SK-N-SH (cell line): ENCODE results near the gene HM13. TPM values are rescaled to one million over a fixed set of nuclear protein-coding genes. Genes with fewer than 3 reads are reported as not detected.

Experiments
- CTCF ChIA-PET: fragments of 300-600, 350-600 bp; formaldehyde crosslinking; extraction: SDS; loops from one replicate; lab custom pipeline; 2021; lab: Yijun Ruan, JAX
- POLR2A ChIA-PET: fragments of 350-600 bp; sonication (Branson Sonifier 250); formaldehyde crosslinking; extraction: SDS; loops from one replicate; lab custom pipeline; 2020; ENCODE audit warnings: antibody characterized with exemption, inconsistent platforms; lab: Yijun Ruan, JAX
- DNase-seq: peaks from one replicate; pipeline ENCODE4 v3.0.0; 2012
- H2AFZ ChIP-seq: fragments of 200-600 bp; sonication (generic); 2 replicates; pipeline ENCODE4 v1.8.1; 2016; ENCODE audit warnings: antibody characterized with exemption, mild to moderate bottlenecking, low read depth
- H3F3A ChIP-seq: fragments of 200-600 bp; sonication (generic); replicated peaks from 2 replicates; pipeline ENCODE3; 2016; ENCODE audit warnings: antibody characterized with exemption, mild to moderate bottlenecking; ENCODE audit not compliant: insufficient read depth
- H3K27ac ChIP-seq, 2 experiments: fragments of 200-500 bp in 1 of 2; fragments of 200-600 bp in 1 of 2; sonication (Bioruptor generic) in 1 of 2; sonication (generic), shearing (Covaris generic) in 1 of 2; 2 replicates each; pipeline versions ENCODE4 v1.5.1 to v1.6.1; 2014 to 2016; ENCODE audit warnings: low read depth in 2 of 2, inconsistent platforms in 1 of 2, low read length in 1 of 2, mild to moderate bottlenecking in 1 of 2, mixed read lengths in 1 of 2
- H3K27me3 ChIP-seq: fragments of 200-600 bp; sonication (generic), shearing (Covaris generic); 2 replicates; pipeline ENCODE4 v1.6.1; 2016; ENCODE audit warnings: mixed run types; ENCODE audit not compliant: insufficient read depth
- H3K36me3 ChIP-seq, 2 experiments: fragments of 200-500 bp in 1 of 2; fragments of 200-600 bp in 1 of 2; sonication (Bioruptor generic) in 1 of 2; sonication (generic) in 1 of 2; replicated peaks in 1 of 2; 2 replicates each; pipeline versions ENCODE3 to v1.5.1; 2014 to 2016; ENCODE audit warnings: low read length in 1 of 2, mild to moderate bottlenecking in 1 of 2; ENCODE audit not compliant: insufficient read depth in 2 of 2, control insufficient read depth in 1 of 2
- H3K4me1 ChIP-seq, 2 experiments: fragments of 200-500 bp in 1 of 2; fragments of 200-600 bp in 1 of 2; sonication (Bioruptor generic) in 1 of 2; sonication (generic), shearing (Covaris generic) in 1 of 2; 2 replicates each; pipeline versions ENCODE4 v1.5.1 to v1.6.1; 2014 to 2016; ENCODE audit warnings: low read depth in 1 of 2, low read length in 1 of 2, mixed run types in 1 of 2; ENCODE audit not compliant: insufficient read depth in 2 of 2, control insufficient read depth in 1 of 2
- H3K4me2 ChIP-seq: fragments of 200-600 bp; sonication (generic), shearing (Covaris generic); 2 replicates; pipeline ENCODE4 v1.6.1; 2017; ENCODE audit warnings: mixed run types
- H3K4me3 ChIP-seq, 2 experiments: fragments of 200-500 bp in 1 of 2; fragments of 200-600 bp in 1 of 2; sonication (Bioruptor generic) in 1 of 2; sonication (generic), shearing (Covaris generic) in 1 of 2; 2 replicates each; pipeline versions ENCODE4 v1.5.1 to v1.8.1; 2014 to 2016; ENCODE audit warnings: low read depth in 2 of 2, inconsistent platforms in 1 of 2, low read length in 1 of 2, mild to moderate bottlenecking in 1 of 2, mixed read lengths in 1 of 2, moderate library complexity in 1 of 2
- H3K79me2 ChIP-seq: fragments of 200-600 bp; sonication (generic); 2 replicates; pipeline ENCODE4 v1.8.1; 2017; ENCODE audit warnings: mild to moderate bottlenecking; ENCODE audit not compliant: insufficient read depth
- H3K9ac ChIP-seq: fragments of 200-600 bp; sonication (generic); 2 replicates; pipeline ENCODE4 v1.6.1; 2017; ENCODE audit warnings: mixed run types
- H3K9me2 ChIP-seq: fragments of 200-600 bp; sonication (generic); 2 replicates; pipeline ENCODE4 v1.6.1; 2017; ENCODE audit warnings: mixed run types
- H3K9me3 ChIP-seq: fragments of 200-600 bp; sonication (generic); 2 replicates; pipeline ENCODE4 v1.6.1; 2017; ENCODE audit warnings: mixed run types, mild to moderate bottlenecking, moderate library complexity
- H4K20me1 ChIP-seq: fragments of 200-600 bp; sonication (generic); 2 replicates; pipeline ENCODE4 v1.6.1; 2017; ENCODE audit warnings: mild to moderate bottlenecking, mixed run types; ENCODE audit not compliant: insufficient read depth
- CTCF ChIP-seq: fragments of 200-600 bp; sonication (generic); IDR thresholded peaks from 2 replicates; pipeline ENCODE4 v1.6.1; 2017; ENCODE audit warnings: antibody characterized with exemption, mild to moderate bottlenecking, moderate library complexity
- EP300 ChIP-seq, 2 experiments: IDR thresholded peaks; 2 replicates each; pipeline versions ENCODE4 v1.4.0 to v1.6.1; 2012; ENCODE audit warnings: borderline replicate concordance in 1 of 2, low read depth in 1 of 2, low read length in 1 of 2
- FOSL2 ChIP-seq: IDR thresholded peaks from 2 replicates; pipeline ENCODE4 v1.4.0; 2012; ENCODE audit warnings: low read depth, mild to moderate bottlenecking, moderate library complexity, borderline replicate concordance
- FOXM1 ChIP-seq: IDR thresholded peaks from 2 replicates; pipeline ENCODE4 v1.4.0; 2012; ENCODE audit warnings: low read depth, mild to moderate bottlenecking
- GABPA ChIP-seq: IDR thresholded peaks from 2 replicates; pipeline ENCODE4 v1.4.0; 2012; ENCODE audit warnings: low read depth, mild to moderate bottlenecking
- IRF3 ChIP-seq: fragments of 150-350 bp; IDR thresholded peaks from 2 replicates; pipeline ENCODE4 v1.6.1; 2016; ENCODE audit warnings: mild to moderate bottlenecking, low read depth, low read length
- MEF2A ChIP-seq: IDR thresholded peaks from 2 replicates; pipeline ENCODE4 v1.4.0; 2012; ENCODE audit warnings: low read depth, borderline replicate concordance
- POLR2AphosphoS5 ChIP-seq: IDR thresholded peaks from 2 replicates; pipeline ENCODE4 v1.6.1; 2012; ENCODE audit warnings: low read depth, low read length
- RAD21 ChIP-seq: IDR thresholded peaks from 2 replicates; pipeline ENCODE4 v1.6.1; 2012; ENCODE audit warnings: mild to moderate bottlenecking, low read length
- REST ChIP-seq: IDR thresholded peaks from 2 replicates; pipeline ENCODE4 v1.6.1; 2012; ENCODE audit warnings: mild to moderate bottlenecking, low read depth, low read length, moderate library complexity
- RFX5 ChIP-seq: IDR thresholded peaks from 2 replicates; pipeline ENCODE4 v1.6.1; 2012; ENCODE audit warnings: mild to moderate bottlenecking, improper control_type of control experiment, low read length
- SIN3A ChIP-seq: IDR thresholded peaks from 2 replicates; pipeline ENCODE4 v1.6.1; 2012; ENCODE audit warnings: low read depth, mild to moderate bottlenecking, low read length, moderate library complexity, borderline replicate concordance
- TCF12 ChIP-seq: IDR thresholded peaks from 2 replicates; pipeline ENCODE4 v1.4.0; 2012
- TEAD4 ChIP-seq: IDR thresholded peaks from 2 replicates; pipeline ENCODE4 v1.4.0; 2012; ENCODE audit warnings: mild to moderate bottlenecking, borderline replicate concordance; ENCODE audit not compliant: insufficient read depth
- USF1 ChIP-seq: IDR thresholded peaks from 2 replicates; pipeline ENCODE4 v1.4.0; 2012; ENCODE audit warnings: low read depth, borderline replicate concordance
- YY1 ChIP-seq: IDR thresholded peaks from 2 replicates; pipeline ENCODE4 v1.4.0; 2012; ENCODE audit warnings: low read depth, mild to moderate bottlenecking
- WGBS: methylation state at CpG from one replicate; pipeline ENCODE4 v1.1.6; 2017; ENCODE audit warnings: low lambda C conversion rate; 5-methylcytosine and 5-hydroxymethylcytosine counted together
- polyA plus RNA-seq, 3 experiments: library from polyadenylated mRNA; depleted of rRNA; stranded (reverse); fragments of >200 nt; gene quantifications; 2 replicates each; pipeline ENCODE4 v1.2.3, GENCODE V29; 2012
- TF ChIP-seq, protein P1 (sequence below): IDR thresholded peaks from 2 replicates; pipeline ENCODE4; 2012

Gene HM13
- polyA plus RNA-seq, 1 of the 3 experiments (the other 2 are of a cell fraction): 160 TPM

DNA sequence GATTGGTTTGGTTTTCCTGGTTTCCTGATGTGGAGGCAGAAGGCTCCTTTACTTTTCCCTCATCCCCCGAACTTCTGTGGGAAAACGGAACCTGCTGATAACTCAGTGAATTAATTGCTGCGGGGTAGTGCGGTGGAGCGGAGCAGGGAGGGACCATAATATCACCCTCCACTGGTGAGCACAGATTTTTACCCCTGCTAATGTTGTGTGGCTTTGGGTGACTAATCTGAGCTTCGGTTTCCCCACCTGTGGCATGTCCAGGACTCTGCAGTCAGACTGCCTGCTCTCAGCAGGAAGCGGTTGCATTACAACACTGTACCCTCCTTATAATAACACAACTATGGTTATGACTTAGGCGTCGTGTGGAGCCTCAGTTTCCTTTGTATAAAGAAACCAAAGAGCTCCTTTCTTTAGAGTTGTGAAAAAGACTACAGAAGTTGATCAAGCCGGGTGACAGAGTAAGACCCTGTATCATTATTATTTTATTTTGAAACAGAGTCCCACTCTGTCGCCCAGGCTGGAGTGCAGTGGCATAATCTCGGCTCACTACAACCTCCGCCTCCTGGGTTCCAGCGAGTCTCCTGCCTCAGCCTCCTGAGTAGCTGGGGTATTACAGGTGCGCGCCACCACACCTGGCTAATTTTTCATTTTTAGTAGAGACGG lies 88.7 kb downstream of the HM13 start (continued):
- TF ChIP-seq REST: no peak
- TF ChIP-seq, protein P1, sequence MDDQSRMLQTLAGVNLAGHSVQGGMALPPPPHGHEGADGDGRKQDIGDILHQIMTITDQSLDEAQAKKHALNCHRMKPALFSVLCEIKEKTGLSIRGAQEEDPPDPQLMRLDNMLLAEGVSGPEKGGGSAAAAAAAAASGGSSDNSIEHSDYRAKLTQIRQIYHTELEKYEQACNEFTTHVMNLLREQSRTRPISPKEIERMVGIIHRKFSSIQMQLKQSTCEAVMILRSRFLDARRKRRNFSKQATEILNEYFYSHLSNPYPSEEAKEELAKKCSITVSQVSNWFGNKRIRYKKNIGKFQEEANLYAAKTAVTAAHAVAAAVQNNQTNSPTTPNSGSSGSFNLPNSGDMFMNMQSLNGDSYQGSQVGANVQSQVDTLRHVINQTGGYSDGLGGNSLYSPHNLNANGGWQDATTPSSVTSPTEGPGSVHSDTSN: no peak
- TF ChIP-seq MEF2A: no peak
- TF ChIP-seq FOXM1: no peak
- TF ChIP-seq TEAD4: no peak
- no peak for TF ChIP-seq RAD21
- no peak for TF ChIP-seq CTCF
- TF ChIP-seq TCF12: peak; percentile 70
- TF ChIP-seq POLR2AphosphoS5: no peak

- peaks cover 20% of the 10 kb centered on the region for H4K20me1 ChIP-seq
- H3K27me3 ChIP-seq: no peaks in the 10 kb centered on the region
- H3K4me1 ChIP-seq: peaks cover 21 to 31% of the 10 kb centered on the region in 2 experiments
- CTCF ChIA-PET: interaction anchor here (1.1 to 33.9 kb wide), 5 partner anchors 8 to 120 kb away, joined by 3 to 1802 read pairs (median 10); no protein-coding TSS in a partner anchor
- DNase-seq: peak; percentile 90
- no peaks in the 10 kb centered on the region for H3K9me2 ChIP-seq
- H3K27ac ChIP-seq: peak overlapping the region; percentile 97 to 100
- peak overlapping the region; percentile 80 to 96 for H3K4me3 ChIP-seq
- POLR2A ChIA-PET: interaction anchor here (0.6 to 5.8 kb wide), 15 partner anchors 8 to 851 kb away, joined by 3 to 110 read pairs (median 4); no protein-coding TSS in a partner anchor
- peaks cover 58% of the 10 kb centered on the region for H3F3A ChIP-seq
- 19% methylated on average over 24 of the region's 43 CpGs for WGBS
- H3K9me3 ChIP-seq: no peaks in the 10 kb centered on the region
- H3K9ac ChIP-seq: peak overlapping the region; percentile 100
- H3K4me2 ChIP-seq: peak overlapping the region; percentile 91
- no peak overlapping the region for H2AFZ ChIP-seq
- H3K79me2 ChIP-seq: peaks cover 42% of the 10 kb centered on the region
- peaks cover 0 to 18% of the 10 kb centered on the region in 2 experiments for H3K36me3 ChIP-seq
- TF ChIP-seq, protein P1: peak; percentile 90
- TF ChIP-seq USF1: no peak
- TF ChIP-seq SIN3A: peak; percentile 86; the same call in 1 of the 2 replicates
- peak; percentile 75 to 97 for TF ChIP-seq EP300 (IDR thresholded peaks at IDR 0.05; ENCODE audit: borderline replicate concordance in 1 of 2, low read depth in 1 of 2, low read length in 1 of 2)
- no peak for TF ChIP-seq RFX5
- 0 out of 2 replicates have a peak, but pooled peaks have one; percentile 46 for TF ChIP-seq FOSL2
- no peak for TF ChIP-seq GABPA
- TF ChIP-seq YY1: no peak
- TF ChIP-seq MEF2A: no peak
- TF ChIP-seq RAD21: no peak
- TF ChIP-seq IRF3: no peak
Measured at GRCh38 chr20:31603822-31604566, 89.8 kb downstream of the HM13 start.
